Measurements from ENCODE around the gene HNRNPA0.
"Not testable (repeated sequence)": the region's sequence is repeated elsewhere in the genome, so short reads cannot be mapped to it uniquely, and the experiment has no call there.

DNA sequence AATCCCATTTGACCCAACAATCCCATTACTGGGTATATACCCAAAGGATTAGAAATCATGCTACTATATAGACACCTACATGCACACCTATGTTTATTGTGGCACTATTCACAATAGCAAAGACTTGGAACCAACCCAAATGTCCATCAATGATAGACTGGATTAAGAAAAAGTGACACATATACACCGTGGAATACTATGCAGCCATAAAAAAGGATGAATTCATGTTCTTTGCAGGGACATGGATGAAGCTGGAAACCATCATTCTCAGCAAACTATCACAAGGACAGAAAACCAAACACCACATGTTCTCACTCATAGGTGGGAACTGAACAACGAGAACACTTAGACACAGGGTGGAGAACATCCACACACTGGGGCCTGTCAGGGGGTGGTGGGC, 34.4 kb upstream of the HNRNPA0 start:
- TF ChIP-seq, protein P1, sequence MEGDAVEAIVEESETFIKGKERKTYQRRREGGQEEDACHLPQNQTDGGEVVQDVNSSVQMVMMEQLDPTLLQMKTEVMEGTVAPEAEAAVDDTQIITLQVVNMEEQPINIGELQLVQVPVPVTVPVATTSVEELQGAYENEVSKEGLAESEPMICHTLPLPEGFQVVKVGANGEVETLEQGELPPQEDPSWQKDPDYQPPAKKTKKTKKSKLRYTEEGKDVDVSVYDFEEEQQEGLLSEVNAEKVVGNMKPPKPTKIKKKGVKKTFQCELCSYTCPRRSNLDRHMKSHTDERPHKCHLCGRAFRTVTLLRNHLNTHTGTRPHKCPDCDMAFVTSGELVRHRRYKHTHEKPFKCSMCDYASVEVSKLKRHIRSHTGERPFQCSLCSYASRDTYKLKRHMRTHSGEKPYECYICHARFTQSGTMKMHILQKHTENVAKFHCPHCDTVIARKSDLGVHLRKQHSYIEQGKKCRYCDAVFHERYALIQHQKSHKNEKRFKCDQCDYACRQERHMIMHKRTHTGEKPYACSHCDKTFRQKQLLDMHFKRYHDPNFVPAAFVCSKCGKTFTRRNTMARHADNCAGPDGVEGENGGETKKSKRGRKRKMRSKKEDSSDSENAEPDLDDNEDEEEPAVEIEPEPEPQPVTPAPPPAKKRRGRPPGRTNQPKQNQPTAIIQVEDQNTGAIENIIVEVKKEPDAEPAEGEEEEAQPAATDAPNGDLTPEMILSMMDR (IDR thresholded peaks at IDR 0.05), result not testable (repeated sequence)
- not testable (repeated sequence) for TF ChIP-seq POLR2A (IDR thresholded peaks at IDR 0.05)

All from esophagus squamous epithelium (tissue), 4 donors.